K562 (cell line): ENCODE results near the gene FMOD. TPM values are rescaled to one million over a fixed set of nuclear protein-coding genes. Genes with fewer than 3 reads are reported as not detected.

ENCODE experiments used
- ATF7 ChIP-seq: fragments of 450-650 bp; IDR thresholded peaks from 2 replicates; pipeline ENCODE4 v1.7.1; 2014; ENCODE audit warnings: mild to moderate bottlenecking, moderate library complexity
- BACH1 ChIP-seq: fragments of 200-800 bp; sonication (Bioruptor generic); IDR thresholded peaks from 2 replicates; pipeline ENCODE4 v1.6.1; 2016; ENCODE audit warnings: missing genetic modification characterization, missing compliant biosample characterization
- CCNT2 ChIP-seq: IDR thresholded peaks from 2 replicates; pipeline ENCODE4 v1.6.1; 2011; ENCODE audit warnings: borderline replicate concordance, low read depth, mild to moderate bottlenecking, moderate library complexity, mixed read lengths, low read length; ENCODE audit not compliant: insufficient read length; ENCODE audit errors: extremely low read depth
- CHD1 ChIP-seq: fragments of 200-600 bp; sonication (generic); IDR thresholded peaks from one replicate; pipeline ENCODE4 v1.6.1; 2012; ENCODE audit warnings: mild to moderate bottlenecking, moderate library complexity, low read length, inconsistent platforms
- COPS2 ChIP-seq: fragments of 450-650 bp; conservative IDR thresholded peaks from 2 replicates; pipeline ENCODE4 v1.6.1; 2016; ENCODE audit warnings: mild to moderate bottlenecking, moderate library complexity
- ETV6 ChIP-seq, 3 experiments: fragments of 150-350 bp in 1 of 3; sonication (generic) in 1 of 3; formaldehyde crosslinking in 1 of 3; IDR thresholded peaks; 2 replicates each; pipeline versions ENCODE4 v1.6.1 to v1.8.0; 2014 to 2022; ENCODE audit warnings: borderline replicate concordance in 2 of 3, low read depth in 2 of 3, antibody characterized with exemption in 1 of 3, low read length in 1 of 3, mild to moderate bottlenecking in 1 of 3, missing genetic modification reagents in 1 of 3
- KLF16 ChIP-seq: IDR thresholded peaks from 2 replicates; pipeline ENCODE4 v1.6.1; 2016; ENCODE audit warnings: antibody characterized with exemption
- NBN ChIP-seq: fragments of 450-650 bp; IDR thresholded peaks from 2 replicates; pipeline ENCODE4 v1.6.1; 2016; ENCODE audit warnings: low read depth, mild to moderate bottlenecking
- NR1H2 ChIP-seq: sonication (generic); formaldehyde crosslinking; IDR thresholded peaks from 2 replicates; pipeline ENCODE4 v1.4.0; 2020; ENCODE audit warnings: mild to moderate bottlenecking, missing genetic modification reagents
- RCOR1 ChIP-seq, 2 experiments: IDR thresholded peaks; 2 replicates each; pipeline ENCODE4 v1.6.1; 2012; ENCODE audit warnings: low read depth in 2 of 2, low read length in 2 of 2, borderline replicate concordance in 1 of 2, improper control_type of control experiment in 1 of 2
- SRSF9 ChIP-seq: fragments of 200-400 bp; formaldehyde crosslinking; IDR thresholded peaks from 2 replicates; pipeline ENCODE4 v1.6.1; 2017; ENCODE audit warnings: low read depth, low read length, borderline replicate concordance
- ZBTB7A ChIP-seq: IDR thresholded peaks from 2 replicates; pipeline ENCODE4 v1.6.1; 2011; ENCODE audit warnings: low read depth, mild to moderate bottlenecking, low read length, moderate library complexity, borderline replicate concordance; ENCODE audit not compliant: control insufficient read depth
- ZC3H8 ChIP-seq: fragments of 450-650 bp; IDR thresholded peaks from 2 replicates; pipeline ENCODE4 v1.6.1; 2017
- ZNF707 ChIP-seq: fragments of 250-450 bp; sonication (Bioruptor Pico); conservative IDR thresholded peaks from 2 replicates; pipeline ENCODE4 v1.8.0; 2022; ENCODE audit warnings: inconsistent platforms, mild to moderate bottlenecking, moderate library complexity
- polyA plus RNA-seq, 8 experiments: library from polyadenylated mRNA; depleted of rRNA in 4 of 8; stranded (reverse) in 5 of 8; unstranded in 3 of 8; fragments of >200 nt; fragmentation: Nextera tagmentation in 2 of 8; fragmentation: Illumina TruSeq in 1 of 8; extraction: Ambion mirVana in 2 of 8; extraction: Trizol in 1 of 8; gene quantifications; 2 replicates each; pipeline versions ENCODE4 v1.2.1 to v1.2.3, GENCODE V29; 2011 to 2014; ENCODE audit warnings: inconsistent platforms in 1 of 8, missing spikeins in 1 of 8
- total RNA-seq, 7 experiments: library from RNA; depleted of rRNA in 6 of 7; stranded (reverse); fragments of >200 nt in 6 of 7; fragmentation: Illumina TruSeq in 2 of 7; extraction: Trizol in 2 of 7; gene quantifications; 2 replicates each; pipeline versions ENCODE4 v1.2.1 to v1.2.3, GENCODE V29; 2011 to 2021; ENCODE audit warnings: low replicate concordance in 1 of 7
- TF ChIP-seq, protein P1 (sequence below): fragments of 450-650 bp; IDR thresholded peaks from 2 replicates; pipeline ENCODE4 v1.6.1; 2016; ENCODE audit warnings: mild to moderate bottlenecking
- TF ChIP-seq, protein P2 (sequence below), 3 experiments: IDR thresholded peaks in 2 of 3; conservative IDR thresholded peaks in 1 of 3; 2 replicates each; pipeline ENCODE4 v1.5.1; 2011 to 2012; ENCODE audit warnings: low read length in 3 of 3, mild to moderate bottlenecking in 3 of 3, control low read depth in 2 of 3, improper control_type of control experiment in 1 of 3, inconsistent platforms in 1 of 3, low read depth in 1 of 3, mixed read lengths in 1 of 3, moderate library complexity in 1 of 3; ENCODE audit not compliant: insufficient read depth in 2 of 3
- TF ChIP-seq, protein P3 (sequence below), 2 experiments: fragments of 150-350 bp in 1 of 2; IDR thresholded peaks; 2 replicates each; pipeline ENCODE4 v1.6.1; 2012 to 2016; ENCODE audit warnings: low read depth in 2 of 2, low read length in 2 of 2, mild to moderate bottlenecking in 1 of 2, moderate library complexity in 1 of 2
- TF ChIP-seq, protein P4 (sequence below): fragments of 450-650 bp; formaldehyde crosslinking; IDR thresholded peaks from 2 replicates; pipeline ENCODE4 v1.4.0; 2022; ENCODE audit warnings: missing genetic modification characterization

The FMOD gene
- total and polyA plus RNA-seq, 9 of the 15 experiments (the other 6 are each of a cell fraction or from before 2014, with no cell fraction given) = 0.03 to 0.13 (median 0.03) TPM; not detected in 6

DNA sequence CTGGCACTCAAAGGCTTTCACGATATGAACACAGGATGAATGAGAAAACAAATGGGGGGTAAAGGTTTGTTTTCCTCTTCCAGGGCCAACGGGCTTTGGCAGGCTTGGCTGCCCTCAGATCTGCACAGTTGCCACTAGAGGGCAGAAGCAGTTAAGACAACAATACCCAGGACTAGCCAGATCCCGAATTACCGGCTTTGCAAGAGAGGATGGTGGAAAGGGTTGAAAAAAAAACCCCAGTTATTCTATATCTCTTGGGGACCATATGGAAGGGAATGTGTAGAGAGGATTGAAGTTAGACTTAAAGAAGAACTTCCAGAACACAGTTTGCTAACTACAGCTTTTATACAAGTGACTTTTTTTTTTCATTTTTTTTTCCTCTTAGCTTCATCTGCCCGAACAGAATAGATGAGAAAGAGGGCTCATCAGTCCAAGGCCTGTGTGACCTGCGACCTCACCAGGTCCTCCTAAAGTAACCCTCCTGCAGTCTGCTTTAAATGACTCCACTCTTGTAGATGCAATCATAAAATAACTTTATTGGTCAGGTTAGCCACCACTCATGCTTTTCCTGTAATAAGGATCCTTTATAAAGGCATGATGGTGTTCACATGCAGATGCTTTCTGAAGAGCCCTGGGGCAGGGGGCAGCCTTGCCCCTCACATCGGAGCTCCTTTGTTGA lies 10.7 kb downstream of the FMOD start (continued):
- 0 out of 2 replicates have a peak, but pooled peaks have one; percentile 15 for TF ChIP-seq KLF16
- no peak for TF ChIP-seq NBN
- no peak for TF ChIP-seq ZC3H8
- no peak for TF ChIP-seq COPS2
- TF ChIP-seq, protein P1, sequence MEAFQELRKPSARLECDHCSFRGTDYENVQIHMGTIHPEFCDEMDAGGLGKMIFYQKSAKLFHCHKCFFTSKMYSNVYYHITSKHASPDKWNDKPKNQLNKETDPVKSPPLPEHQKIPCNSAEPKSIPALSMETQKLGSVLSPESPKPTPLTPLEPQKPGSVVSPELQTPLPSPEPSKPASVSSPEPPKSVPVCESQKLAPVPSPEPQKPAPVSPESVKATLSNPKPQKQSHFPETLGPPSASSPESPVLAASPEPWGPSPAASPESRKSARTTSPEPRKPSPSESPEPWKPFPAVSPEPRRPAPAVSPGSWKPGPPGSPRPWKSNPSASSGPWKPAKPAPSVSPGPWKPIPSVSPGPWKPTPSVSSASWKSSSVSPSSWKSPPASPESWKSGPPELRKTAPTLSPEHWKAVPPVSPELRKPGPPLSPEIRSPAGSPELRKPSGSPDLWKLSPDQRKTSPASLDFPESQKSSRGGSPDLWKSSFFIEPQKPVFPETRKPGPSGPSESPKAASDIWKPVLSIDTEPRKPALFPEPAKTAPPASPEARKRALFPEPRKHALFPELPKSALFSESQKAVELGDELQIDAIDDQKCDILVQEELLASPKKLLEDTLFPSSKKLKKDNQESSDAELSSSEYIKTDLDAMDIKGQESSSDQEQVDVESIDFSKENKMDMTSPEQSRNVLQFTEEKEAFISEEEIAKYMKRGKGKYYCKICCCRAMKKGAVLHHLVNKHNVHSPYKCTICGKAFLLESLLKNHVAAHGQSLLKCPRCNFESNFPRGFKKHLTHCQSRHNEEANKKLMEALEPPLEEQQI = no peak
- TF ChIP-seq, protein P2, sequence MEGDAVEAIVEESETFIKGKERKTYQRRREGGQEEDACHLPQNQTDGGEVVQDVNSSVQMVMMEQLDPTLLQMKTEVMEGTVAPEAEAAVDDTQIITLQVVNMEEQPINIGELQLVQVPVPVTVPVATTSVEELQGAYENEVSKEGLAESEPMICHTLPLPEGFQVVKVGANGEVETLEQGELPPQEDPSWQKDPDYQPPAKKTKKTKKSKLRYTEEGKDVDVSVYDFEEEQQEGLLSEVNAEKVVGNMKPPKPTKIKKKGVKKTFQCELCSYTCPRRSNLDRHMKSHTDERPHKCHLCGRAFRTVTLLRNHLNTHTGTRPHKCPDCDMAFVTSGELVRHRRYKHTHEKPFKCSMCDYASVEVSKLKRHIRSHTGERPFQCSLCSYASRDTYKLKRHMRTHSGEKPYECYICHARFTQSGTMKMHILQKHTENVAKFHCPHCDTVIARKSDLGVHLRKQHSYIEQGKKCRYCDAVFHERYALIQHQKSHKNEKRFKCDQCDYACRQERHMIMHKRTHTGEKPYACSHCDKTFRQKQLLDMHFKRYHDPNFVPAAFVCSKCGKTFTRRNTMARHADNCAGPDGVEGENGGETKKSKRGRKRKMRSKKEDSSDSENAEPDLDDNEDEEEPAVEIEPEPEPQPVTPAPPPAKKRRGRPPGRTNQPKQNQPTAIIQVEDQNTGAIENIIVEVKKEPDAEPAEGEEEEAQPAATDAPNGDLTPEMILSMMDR (IDR thresholded peaks at IDR 0.05 in 2 of 3, conservative IDR thresholded peaks at IDR 0.05 in 1 of 3; ENCODE audit: insufficient read depth in 2 of 3, low read depth in 1 of 3, low read length in 3 of 3) = peak; percentile 93 to 97 (median 94)
- TF ChIP-seq ZBTB7A = no peak
- no peak for TF ChIP-seq ZNF707 (CRISPR knock-in tag)
- TF ChIP-seq NR1H2 (CRISPR knock-in tag) = no peak
- TF ChIP-seq ATF7 = no peak
- TF ChIP-seq, protein P3, sequence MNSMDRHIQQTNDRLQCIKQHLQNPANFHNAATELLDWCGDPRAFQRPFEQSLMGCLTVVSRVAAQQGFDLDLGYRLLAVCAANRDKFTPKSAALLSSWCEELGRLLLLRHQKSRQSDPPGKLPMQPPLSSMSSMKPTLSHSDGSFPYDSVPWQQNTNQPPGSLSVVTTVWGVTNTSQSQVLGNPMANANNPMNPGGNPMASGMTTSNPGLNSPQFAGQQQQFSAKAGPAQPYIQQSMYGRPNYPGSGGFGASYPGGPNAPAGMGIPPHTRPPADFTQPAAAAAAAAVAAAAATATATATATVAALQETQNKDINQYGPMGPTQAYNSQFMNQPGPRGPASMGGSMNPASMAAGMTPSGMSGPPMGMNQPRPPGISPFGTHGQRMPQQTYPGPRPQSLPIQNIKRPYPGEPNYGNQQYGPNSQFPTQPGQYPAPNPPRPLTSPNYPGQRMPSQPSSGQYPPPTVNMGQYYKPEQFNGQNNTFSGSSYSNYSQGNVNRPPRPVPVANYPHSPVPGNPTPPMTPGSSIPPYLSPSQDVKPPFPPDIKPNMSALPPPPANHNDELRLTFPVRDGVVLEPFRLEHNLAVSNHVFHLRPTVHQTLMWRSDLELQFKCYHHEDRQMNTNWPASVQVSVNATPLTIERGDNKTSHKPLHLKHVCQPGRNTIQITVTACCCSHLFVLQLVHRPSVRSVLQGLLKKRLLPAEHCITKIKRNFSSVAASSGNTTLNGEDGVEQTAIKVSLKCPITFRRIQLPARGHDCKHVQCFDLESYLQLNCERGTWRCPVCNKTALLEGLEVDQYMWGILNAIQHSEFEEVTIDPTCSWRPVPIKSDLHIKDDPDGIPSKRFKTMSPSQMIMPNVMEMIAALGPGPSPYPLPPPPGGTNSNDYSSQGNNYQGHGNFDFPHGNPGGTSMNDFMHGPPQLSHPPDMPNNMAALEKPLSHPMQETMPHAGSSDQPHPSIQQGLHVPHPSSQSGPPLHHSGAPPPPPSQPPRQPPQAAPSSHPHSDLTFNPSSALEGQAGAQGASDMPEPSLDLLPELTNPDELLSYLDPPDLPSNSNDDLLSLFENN (IDR thresholded peaks at IDR 0.05; ENCODE audit: low read depth in 2 of 2, low read length in 2 of 2) = no peak
- TF ChIP-seq BACH1 (tag) = no peak
- TF ChIP-seq ETV6 (IDR thresholded peaks at IDR 0.05; ENCODE audit: borderline replicate concordance in 1 of 2, low read depth in 2 of 2, low read length in 1 of 2) = no peak
- no peak for TF ChIP-seq ETV6 (CRISPR knock-in tag; IDR thresholded peaks at IDR 0.05; ENCODE audit: borderline replicate concordance)
- peak in 1 of 2 experiments; percentile 24; a peak in 1 of 4 replicates for TF ChIP-seq RCOR1 (IDR thresholded peaks at IDR 0.05; ENCODE audit: borderline replicate concordance in 1 of 2, low read depth in 2 of 2, low read length in 2 of 2)
- TF ChIP-seq SRSF9 = no peak
- no peak for TF ChIP-seq CCNT2
- TF ChIP-seq, protein P4, sequence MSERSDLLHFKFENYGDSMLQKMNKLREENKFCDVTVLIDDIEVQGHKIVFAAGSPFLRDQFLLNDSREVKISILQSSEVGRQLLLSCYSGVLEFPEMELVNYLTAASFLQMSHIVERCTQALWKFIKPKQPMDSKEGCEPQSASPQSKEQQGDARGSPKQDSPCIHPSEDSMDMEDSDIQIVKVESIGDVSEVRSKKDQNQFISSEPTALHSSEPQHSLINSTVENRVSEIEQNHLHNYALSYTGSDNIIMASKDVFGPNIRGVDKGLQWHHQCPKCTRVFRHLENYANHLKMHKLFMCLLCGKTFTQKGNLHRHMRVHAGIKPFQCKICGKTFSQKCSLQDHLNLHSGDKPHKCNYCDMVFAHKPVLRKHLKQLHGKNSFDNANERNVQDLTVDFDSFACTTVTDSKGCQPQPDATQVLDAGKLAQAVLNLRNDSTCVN (CRISPR knock-in tag) = no peak
- no peak for TF ChIP-seq CHD1
